GM12801 (cell line): Measurements from ENCODE around the gene FAM43A.
A peak's percentile ranks its signal among the peaks of the same experiment; 100 is the strongest.

Source experiments
- TF ChIP-seq, protein P1 (sequence below): IDR thresholded peaks from one replicate; pipeline ENCODE4 v1.5.1; 2011; ENCODE audit warnings: control low read depth; ENCODE audit not compliant: insufficient read length; ENCODE audit errors: extremely low read depth

FAM43A gene

DNA sequence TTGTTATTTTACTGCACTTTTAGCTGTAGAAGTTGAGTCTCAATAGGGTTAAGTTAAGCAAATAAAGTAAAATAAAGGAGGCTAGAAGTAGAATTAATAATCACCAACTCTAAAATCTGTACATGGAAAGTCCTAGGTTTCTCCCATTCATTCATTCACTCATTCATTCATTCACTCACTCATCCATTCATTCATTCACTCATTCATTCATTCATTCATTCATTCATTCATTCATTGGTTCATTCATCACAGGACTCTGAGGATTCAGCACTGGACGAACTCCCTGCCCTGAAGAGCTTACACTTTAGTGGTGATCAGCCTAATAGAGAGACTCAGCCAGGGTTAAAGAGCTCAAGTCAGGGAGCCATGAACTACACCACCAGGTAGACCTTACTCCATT is 9.2 kb upstream of the FAM43A start:
- TF ChIP-seq, protein P1, sequence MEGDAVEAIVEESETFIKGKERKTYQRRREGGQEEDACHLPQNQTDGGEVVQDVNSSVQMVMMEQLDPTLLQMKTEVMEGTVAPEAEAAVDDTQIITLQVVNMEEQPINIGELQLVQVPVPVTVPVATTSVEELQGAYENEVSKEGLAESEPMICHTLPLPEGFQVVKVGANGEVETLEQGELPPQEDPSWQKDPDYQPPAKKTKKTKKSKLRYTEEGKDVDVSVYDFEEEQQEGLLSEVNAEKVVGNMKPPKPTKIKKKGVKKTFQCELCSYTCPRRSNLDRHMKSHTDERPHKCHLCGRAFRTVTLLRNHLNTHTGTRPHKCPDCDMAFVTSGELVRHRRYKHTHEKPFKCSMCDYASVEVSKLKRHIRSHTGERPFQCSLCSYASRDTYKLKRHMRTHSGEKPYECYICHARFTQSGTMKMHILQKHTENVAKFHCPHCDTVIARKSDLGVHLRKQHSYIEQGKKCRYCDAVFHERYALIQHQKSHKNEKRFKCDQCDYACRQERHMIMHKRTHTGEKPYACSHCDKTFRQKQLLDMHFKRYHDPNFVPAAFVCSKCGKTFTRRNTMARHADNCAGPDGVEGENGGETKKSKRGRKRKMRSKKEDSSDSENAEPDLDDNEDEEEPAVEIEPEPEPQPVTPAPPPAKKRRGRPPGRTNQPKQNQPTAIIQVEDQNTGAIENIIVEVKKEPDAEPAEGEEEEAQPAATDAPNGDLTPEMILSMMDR, result no peak

DNA sequence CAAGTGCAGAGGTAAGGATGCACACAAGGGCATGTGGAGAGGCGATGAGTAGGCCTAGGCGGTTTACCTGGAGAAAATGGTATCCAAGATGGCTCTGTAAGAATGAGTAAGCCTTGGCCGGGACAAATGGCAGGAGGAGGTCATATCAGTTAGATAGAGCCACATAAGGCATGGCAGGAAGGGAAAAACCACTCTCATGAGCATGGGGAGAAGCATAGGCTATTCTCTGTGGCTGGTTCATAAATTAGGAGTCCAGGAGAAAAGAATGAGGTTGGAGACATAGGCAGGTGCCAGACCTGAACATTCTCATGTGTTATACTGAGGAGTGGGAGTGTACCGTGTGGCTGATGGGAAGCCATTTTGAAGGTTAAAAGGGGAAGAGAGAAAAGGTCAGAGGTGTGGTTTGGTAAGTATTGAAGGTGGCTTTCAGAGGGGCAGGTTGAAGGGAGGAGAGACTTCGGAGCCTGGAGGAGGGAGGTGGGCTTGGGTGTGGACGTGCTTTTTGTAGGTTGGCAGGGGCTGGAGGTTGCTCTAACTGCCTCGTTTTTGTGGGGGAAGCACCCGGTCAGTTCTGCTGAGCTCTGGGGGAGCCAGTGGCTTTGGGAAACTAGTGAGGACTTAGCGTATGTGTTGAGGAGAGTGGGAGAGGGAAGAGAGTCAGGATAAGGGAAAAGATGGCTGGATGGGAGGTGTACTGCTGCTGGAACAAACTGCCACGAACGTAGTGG is 4.6 kb upstream of the FAM43A start:
- TF ChIP-seq, protein P1, result no peak

DNA sequence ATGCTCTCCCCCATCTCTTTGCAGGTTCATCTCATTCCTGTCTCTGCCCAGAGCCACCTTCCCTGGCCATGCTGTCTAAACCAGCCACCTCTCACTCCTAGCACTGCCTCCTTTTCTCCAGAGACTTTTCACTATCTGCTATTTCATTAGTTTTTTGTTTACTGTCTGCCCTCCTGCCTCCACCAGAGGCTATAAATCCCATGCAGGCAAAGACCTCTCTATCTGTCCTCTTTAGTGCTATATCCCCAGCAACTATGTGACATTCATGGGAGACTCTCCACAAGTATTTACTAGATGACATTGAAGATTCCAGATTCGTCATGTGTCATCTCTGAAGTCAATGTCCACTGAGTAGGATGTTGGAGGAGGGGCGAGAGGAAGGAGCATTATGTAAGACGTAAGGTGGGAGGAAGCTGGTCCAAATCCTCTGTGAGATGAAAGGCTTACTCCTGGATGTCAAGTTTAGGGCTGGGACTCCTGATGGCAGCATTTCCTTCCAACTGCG is 3.4 kb upstream of the FAM43A start:
- TF ChIP-seq, protein P1, result no peak

DNA sequence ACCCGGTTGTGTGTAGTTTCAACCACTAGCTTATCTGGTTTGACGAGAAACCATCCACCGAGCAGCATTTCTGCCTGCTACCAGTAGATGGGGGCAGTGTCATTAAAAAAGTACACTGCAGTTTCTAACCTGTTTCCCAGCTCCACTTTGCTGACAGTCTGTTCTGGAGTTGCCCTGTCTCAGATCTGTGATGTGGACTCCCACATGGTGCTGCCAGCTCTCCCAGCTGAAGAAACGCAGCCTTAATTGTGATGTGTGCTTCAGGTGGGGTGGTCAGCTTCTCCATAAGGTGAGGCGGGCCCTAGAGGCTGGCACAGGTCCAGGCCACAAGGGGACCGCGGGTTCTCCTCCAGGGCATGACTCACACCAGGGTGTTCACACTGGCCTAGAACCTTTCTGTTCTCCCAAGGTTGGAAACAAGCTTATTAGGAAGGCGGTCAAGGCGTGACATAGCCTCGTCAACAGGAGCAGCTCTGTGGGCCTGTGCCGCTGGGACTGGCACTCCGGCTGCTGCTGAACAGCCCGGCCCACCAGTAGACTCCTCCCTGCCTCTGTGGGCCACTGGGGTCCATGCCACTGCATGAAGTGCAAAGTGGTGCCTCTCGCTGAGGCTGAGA is 2.9 kb upstream of the FAM43A start:
- TF ChIP-seq, protein P1, result peak; percentile 9

DNA sequence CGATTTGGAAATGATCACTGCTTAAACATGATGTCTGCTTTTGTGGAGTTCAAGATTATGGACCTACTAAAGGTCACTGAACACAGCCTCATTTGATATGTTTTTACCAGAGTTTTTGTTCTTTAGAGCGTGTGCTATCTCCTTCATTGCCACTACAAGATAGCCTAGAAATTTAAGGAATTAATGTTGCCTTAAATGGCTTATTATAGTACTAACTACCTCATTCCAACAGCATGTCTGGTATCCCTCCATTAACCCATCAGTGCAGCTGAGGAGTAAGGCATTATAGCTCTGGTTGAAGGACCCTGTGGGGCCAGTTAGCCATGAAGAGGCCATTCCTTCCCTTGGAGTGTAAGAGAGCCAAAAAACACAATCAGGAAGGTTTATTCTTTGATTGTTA is 2.3 kb upstream of the FAM43A start:
- TF ChIP-seq, protein P1, result no peak

DNA sequence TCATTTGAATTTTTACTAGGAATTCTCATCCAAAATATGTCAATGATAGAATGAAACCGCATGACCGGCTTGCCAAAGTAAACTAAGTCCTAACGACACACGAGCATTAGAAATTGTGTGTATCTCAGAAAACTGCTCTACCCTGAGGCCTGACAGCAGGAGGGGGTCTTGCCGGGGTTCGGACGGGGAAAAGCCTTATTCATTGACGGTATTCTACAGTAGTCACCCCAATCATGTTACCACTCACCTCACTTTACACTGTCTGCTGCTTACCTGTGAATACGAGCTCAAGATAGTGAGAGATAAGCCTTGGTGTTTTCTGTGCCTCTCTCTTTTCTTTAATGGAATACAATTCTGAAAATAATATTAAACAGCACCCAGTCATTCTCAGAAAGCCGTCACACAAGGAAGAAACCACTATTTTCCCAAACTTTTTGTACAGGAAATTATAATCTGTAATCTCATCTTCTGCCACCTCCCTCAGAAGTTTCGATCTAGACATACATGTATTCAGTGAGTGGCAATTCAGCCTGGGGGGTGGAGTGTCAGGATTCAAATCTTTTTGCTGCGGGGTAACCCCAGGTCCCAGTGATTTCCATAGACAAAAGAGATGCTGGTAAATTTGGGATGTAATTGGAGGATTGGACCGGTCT is 492 bp upstream of the FAM43A start:
- TF ChIP-seq, protein P1, result no peak

DNA sequence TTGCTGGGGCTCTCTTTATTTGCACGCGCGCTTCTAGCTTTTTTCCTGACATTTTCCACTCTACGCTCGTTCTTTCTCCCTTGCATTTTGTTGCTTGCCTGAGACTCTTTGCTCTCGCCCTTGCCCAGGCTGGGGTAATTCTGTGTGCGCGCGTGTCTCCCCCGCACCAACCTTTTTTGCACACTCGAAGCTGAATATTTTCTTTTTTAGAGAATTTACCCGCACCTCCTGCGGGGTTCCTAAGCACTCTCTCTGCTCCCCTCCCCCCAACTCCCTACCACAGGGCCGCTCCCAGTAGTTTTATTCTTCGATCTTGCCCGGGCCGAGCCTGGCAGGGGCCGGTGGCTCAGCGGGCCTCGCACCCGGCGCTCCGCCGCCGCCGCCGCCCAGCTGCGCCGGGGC is 732 bp downstream of the FAM43A start:
- TF ChIP-seq, protein P1, result no peak
